Cerebellar cortex (tissue), 1 donor: ENCODE measurements around the gene ARF1.

Source experiments
- DNase-seq: peaks from one replicate; pipeline ENCODE4 v3.0.0-alpha.2; 2015; ENCODE audit warnings: low spot score

The ARF1 gene

DNA sequence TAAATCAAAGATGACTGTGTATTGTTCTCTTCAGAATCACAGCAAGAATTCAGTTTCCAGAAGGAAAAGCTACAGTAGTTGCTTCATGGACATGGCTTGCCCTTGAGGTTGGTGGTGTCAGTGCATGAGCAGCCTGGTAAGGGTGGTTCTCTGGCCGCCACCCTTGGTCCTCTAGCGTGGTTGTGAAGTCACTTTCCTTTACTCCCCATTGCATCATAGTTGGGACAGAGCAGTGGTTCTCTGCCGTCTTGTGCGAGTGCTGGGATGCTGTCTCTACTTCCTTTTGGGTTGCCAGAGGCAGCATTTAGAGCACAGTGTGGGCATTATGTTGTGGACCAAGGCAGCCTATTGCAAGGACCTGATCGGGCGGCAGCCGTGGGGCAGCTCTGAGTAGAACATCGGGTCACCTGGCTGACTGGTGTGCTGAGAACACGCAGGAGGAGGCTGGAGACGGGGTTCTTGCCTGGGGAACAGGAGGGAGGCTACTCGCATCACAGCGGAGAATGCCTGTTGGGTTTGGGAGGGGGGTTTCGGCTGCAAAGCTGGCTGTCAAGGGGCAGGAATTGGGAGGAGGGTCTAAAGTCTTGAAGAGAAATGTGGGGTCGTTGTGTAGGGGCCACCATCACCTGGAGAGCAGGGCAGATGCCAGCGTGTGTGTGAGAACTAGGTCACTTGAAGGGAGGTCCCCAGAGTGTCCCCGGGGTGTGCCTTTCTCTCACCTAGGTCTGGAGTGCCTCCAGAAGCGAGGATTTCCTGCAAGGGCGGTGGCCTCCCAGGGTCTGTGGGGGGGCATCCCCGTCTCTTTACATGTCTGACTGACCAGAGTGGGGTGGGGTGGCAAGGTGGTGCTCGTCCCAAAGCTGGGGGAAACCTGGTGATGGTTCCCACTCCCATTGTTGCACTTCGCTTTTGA, 6.3 kb downstream of the ARF1 start:
- no peak for DNase-seq

DNA sequence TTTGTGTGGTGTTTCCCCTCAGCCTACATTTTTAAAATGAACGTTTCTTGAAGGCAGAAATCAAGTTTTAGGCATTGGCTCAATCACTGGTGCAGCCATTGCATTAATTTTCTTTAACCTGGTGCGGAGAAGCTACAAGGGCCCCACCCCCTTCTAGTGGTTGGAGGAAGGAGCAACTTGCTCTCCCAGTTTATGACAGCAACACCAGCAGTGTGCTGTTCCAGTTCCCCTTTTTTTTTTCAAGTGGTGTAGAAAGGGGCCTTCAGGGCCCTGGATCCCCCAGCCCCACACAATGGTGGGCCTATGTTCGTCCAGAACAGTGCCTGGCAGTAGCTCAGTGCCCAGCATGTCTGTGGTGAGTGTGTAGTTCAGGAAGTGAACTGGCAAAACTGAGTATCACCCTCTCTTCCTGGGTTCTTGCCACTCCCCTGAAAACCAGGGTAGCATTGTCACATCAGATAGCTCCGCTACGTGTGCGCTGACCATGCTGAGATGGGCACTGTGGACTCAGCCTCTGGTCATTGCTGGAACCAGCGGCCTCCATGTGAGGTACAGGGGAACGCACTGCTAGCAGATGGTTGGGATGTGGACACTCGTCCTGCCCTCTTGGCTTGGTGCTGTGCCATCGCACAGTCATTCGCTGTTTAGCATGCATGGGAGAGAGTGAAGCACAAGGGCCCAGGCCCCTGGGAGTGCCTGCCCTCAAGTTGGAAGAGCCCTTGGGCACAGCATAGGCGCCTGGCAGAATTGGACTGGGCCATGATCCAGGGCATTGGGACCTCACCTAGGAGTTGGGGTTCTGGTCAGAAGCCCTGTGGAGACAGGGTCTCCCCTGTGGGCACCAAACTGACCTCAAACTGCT, 7.2 kb downstream of the ARF1 start:
- DNase-seq = no peak

DNA sequence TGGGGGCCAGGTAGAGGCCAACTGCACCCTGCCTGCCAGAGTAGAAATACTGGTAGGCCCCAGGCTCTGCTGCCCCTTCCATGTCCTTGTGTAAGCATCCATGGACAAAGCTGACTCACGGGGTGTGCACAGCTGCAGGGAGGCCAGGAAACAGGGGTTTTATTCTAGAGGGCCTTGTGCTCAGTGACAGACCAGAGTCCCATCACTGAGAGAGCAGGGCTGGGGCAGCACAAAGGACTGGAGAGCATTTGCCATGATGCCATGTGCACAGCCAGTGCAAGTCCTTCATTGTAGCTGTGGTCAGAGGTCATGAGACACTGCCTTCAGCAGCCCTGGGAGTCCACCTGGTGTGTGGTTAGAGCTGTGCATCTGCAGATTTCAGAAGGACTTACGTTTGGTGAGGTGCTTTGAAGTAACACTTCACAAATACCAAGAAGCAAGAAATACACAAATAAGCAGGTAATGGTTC, 8.1 kb downstream of the ARF1 start:
- no peak for DNase-seq

DNA sequence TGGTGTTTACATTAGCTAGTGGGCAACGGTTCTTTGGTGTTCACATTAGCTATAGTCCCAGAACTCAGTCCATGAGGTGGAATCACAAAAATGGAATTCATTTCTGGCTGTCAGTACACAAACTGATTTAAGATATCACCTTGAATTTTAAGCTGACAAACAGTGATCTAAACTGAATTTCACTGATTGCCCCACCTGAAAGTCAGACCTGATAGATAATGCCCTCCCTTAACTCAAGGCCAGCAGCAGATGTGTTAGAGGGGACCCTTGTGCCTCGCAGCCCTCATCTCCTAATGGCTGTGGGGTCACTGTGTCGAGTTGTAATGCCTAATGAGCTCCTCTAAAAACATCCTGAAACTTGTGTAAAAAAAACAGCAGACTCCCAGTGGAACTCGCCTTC, 8.6 kb downstream of the ARF1 start:
- no peak for DNase-seq

DNA sequence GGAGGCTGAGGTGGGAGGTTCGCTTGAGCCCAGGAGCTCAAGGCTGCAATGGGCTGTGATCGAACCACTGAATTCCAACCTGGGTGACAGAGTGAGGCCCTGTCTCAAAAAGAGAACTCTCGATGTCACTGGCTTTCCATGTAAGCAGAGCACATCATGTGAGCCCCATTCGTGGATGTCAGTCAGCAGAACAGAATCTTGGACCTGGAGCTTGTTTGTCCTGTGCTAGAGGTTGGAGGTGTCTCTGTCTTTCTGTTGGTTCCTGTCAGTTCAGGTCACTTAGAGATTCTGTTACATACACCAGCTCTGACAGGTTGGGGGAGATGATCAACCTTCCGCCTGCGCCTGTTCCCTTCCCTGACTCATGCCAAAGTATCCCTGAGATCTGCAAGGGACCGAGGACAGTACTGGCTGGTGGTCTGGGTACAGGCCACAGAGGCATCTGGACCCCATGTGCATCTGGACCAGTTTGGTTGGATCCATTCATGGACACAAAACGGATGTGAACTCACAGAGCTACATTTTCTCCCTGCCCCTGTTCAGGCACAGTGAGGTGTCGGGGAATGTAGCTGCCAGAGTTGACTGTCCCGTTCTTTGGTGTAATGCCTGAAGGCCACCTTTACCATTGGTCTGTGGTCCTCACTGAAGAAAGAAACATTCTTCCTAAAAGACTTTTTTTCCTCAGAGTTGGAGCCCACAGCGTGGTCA, 10.0 kb downstream of the ARF1 start:
- DNase-seq = no peak

DNA sequence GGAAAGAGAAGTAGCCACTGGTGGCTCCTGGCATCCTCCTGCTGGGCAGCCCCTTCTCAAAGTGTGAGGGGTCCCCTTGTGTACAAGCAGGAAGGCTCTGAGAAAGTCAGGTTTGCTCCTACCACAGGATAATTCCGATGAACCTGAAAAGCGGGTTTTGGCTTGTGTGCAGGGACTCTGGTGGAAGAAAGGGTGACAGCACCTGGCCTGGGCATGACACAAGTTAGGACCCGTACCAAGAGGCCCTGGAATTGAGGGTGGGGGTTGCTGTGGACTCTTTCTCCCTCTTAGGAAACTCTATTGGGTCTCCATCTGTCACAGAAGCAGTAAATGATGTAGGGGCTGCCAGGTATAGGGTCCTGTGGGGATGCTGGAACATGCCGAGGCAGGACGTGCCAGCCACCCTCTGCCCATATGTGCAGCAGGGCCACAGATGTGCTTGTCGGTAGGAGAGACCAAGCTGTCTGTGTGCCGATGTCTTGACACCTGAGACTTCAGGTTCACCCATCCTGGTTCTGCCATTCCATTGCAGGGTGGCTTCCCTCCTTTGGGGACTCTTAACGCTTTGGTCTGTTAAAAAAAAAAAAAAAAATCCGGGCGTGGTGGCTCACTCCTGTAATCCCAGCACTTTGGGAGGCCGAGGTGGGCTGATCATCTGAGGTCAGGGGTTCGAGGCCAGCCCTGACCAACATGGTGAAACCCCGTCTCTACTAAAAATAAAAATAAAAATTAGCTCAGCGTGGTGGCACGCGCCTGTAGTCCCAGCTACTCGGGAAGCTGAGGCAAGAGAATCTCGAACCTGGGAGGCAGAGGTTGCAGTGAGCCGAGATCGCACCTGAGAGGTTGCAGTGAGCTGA, 10.8 kb downstream of the ARF1 start:
- no peak for DNase-seq

DNA sequence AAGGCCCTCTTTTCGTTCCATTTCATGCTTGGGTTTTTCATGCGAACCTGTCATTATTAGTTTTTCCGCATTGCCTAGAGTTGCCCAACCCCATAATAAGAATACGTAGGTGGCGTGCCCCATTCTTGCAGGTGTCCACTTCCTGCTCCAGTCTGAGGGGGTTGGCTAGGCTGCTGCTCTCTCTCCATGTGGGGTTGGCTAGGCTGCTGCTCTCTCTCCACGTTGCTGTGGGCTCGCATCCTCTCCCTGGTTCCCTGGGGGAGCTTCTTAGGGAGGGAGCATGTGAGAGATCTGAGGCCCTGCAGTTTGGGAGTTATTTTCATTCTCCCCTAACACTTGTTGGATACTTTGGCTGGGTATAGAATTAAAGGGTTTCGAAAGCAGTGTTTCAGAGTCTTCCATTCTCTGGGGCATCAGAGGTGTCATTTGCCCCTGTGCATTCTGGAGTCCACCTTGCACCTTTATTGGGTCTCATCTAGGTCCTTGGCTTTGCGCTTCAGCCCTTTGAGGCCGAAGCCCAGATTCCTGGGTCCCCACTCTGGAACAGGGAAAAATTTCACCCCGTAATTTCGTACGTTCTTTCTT, 12.0 kb downstream of the ARF1 start:
- no peak for DNase-seq

DNA sequence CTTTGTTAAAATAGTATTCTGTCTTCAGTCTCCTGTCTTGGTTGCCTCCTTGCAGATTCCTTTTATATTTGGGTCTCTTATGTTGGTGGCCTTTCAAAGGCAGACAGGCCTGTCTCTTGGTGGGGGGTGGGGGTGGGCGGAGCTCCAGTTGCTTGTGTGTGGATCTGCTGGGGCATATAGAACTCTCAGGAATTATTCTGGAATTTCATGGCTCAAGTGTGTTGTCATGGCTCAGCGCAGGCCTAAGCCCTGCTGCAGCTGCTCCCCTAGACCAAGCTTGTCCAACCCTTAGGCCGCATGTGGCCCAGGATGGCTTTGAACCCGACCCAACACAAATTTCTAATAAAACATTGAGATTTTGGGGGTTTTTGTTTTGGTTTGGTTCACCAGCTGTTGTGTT, 12.7 kb downstream of the ARF1 start:
- no peak for DNase-seq

DNA sequence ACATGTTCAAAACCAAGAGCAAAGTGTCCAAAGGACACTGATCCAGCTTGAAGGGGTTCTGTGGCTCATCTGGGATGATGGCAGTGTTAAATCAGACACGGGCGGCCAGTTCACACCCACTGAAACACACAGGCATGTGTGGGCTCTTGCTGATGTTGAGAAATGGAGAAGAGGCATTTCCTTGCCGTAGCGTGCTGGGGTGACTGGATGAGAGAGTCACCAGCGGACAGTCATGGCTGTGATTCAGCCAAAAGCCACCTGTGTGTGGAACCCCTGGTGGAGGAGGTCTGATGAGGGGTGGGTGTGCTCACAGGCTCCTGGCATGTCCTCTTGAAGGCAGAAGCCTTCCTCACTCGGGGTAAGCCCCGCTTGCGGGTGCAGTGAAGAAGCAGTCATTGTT, 13.4 kb downstream of the ARF1 start:
- no peak for DNase-seq

DNA sequence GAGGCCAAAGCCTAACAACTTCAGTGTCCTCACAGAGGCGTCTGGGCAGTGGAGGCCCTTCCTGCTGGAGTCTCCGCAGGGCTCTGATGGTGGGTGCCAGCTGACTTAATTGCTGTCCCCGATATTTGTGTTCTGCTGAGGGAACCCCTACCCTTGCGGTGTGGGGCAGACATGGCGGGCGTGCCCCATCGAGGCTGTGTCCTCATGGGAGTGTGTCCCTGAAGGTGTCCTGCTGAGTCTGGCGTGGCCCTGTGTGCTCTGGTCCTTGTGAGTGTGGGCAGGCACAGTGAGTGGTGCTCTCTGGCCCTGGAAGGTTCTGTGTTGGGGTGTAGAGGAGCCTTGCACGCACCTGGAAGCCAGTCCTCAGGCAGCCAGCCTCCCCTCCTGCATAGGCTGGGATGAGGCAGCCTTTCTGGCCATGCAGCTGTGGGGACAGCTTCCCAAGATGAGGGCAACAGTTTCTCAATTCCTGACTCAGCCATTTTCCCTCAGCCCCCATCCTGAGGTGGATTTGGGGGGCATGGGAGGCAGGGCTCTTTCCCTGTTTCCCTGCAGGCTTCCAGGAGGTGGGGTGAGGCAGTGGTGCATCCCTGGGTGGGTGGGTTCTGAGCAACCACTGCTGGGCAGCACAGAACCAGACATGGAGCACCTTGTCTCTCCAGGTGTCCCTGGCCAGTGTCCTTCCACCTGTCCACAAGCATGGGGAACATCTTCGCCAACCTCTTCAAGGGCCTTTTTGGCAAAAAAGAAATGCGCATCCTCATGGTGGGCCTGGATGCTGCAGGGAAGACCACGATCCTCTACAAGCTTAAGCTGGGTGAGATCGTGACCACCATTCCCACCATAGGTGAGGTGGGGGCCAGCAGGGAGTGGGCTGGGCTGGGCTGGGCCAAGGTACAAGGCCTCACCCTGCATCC, 14.2 kb downstream of the ARF1 start:
- no peak for DNase-seq

DNA sequence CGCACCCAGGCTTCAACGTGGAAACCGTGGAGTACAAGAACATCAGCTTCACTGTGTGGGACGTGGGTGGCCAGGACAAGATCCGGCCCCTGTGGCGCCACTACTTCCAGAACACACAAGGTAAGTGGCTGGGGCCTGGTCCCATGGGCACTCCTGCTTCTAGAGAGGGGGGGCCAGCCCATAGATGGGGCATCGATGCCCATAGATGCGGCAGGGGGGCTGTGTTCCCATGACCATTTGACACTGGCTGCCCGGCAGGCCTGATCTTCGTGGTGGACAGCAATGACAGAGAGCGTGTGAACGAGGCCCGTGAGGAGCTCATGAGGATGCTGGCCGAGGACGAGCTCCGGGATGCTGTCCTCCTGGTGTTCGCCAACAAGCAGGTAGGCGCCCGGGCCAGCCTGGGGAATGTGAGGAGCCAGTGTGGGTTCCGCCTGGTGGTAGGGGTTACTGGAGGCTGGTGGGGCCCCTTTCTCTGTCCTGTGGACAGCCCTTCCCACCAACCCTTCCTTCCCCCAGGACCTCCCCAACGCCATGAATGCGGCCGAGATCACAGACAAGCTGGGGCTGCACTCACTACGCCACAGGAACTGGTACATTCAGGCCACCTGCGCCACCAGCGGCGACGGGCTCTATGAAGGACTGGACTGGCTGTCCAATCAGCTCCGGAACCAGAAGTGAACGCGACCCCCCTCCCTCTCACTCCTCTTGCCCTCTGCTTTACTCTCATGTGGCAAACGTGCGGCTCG, 15.0 kb downstream of the ARF1 start:
- no peak for DNase-seq

DNA sequence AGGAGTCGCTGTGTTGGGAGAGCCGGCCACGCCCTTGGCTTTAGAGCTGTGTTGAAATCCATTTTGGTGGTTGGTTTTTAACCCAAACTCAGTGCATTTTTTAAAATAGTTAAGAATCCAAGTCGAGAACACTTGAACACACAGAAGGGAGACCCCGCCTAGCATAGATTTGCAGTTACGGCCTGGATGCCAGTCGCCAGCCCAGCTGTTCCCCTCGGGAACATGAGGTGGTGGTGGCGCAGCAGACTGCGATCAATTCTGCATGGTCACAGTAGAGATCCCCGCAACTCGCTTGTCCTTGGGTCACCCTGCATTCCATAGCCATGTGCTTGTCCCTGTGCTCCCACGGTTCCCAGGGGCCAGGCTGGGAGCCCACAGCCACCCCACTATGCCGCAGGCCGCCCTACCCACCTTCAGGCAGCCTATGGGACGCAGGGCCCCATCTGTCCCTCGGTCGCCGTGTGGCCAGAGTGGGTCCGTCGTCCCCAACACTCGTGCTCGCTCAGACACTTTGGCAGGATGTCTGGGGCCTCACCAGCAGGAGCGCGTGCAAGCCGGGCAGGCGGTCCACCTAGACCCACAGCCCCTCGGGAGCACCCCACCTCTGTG, 15.9 kb downstream of the ARF1 start:
- no peak for DNase-seq

DNA sequence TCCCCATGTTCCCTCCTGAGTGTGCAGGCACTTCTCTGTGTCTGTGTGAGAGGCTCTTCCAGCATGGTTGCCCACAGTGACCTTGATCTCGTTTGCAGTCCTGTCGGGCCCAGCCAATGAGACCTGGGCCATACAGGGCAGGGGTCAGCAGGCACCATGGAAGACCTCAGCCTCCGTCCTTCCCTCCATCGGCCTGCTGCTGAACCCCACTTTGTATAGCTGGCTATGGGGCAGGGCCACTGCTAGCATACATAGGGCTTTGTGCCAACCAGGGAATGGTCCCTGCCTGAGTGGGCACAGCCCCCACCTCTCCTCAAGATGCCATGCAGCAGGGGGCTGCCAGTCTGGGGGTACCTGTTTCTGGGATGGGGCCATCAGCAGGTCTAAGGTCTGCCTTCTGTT, 16.8 kb downstream of the ARF1 start:
- no peak for DNase-seq

DNA sequence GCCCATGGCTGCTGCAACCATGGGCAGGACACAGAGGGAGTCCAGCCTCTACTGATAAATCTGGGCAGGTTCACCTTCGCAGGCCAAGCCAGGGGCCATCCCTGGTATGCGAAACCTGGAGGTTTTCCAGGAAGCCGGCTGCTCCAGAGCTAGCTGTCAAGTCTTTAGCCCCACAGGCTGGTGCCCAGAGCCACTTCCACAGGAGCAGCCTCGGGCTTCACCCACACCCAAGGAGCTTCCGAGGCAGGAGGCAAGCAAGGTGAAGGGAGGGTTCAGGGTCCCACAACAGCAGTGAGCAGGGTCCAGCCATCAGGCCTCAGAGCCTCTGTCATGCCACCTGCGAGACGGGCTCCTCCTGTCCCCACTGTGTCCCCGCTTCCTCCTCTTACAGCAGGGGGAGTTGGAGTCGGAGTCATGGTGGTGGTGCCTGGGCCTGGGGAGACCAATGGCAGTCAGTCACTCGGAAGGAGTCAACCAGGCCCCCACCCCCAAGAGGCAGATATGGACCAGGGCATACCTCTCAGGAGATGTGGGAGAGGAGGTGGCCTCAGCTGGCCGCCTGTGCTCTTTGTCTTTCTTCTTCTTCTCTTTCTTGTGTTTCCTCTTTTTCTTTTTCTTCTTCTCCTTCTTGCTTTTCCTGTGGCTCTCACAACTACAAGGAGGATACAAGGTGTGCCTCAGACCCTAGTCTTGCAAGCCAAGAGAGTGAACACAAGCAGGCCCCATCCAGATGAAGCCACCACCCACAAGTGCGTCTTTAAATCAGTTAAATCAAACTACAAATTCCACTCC, 18.5 kb downstream of the ARF1 start:
- no peak for DNase-seq

DNA sequence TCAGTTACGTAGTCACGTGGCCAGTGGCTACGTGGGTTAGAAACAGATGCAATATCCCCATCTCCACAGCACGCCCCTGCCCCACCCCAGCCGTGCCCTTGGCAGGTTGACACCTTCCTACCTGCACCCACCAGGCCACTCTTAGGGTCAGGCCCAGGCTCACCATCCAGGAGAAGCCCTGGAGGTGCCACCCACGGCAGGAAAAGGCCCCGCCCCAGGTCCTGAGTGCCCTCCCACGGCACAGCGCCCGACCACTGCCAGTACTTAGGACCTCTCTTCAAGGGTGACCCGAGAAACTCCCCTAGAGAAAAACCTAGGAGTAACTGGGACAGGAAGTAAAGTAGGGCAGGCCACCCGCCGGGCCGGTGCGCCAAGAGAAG, 19.1 kb downstream of the ARF1 start:
- DNase-seq = no peak

DNA sequence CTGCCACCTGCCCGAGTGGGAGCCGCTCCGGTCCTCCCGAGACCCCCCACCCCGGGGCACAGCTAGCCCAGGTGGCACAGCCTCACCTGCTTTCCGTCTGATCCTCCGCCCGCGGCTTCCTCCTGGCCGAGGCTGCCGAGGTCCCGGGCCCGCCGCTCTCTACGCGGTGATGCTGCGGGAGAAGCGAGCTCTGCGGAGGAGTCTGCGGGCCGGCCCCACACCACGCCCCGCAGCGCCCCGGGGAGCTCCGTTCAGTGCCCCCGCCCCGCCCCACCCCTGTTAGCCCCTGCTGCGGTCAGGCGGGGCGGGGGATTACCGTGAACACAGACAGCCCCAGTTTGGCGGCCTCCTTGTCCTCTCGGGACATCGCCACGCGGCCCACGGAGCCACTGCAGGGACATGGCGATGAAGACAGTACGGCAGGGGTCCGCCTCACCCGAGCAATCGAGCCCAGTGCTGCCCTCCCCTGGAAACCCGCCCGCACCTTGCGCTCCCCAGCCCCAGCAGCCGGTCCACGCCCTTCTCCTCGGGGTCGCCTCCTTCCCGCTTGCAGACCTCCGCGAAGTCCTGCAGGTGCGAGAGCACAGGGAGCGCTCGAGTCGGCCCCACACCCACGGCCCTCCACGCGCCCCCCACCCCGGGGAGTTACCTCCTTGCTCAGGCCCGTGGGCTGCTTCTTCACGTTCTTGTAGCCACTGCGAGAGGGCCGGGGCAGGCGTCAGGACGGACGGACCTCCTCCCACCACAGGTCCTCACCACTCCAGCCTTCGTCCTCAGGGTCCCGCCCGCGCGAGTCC, 19.7 kb downstream of the ARF1 start:
- DNase-seq = no peak
